Activated CD4-positive, CD25-positive, alpha-beta regulatory T cell treated with anti-CD3 and anti-CD28 coated beads, Interleukin-2, amount 50 U/mL, for 16 hours (primary cell): Measurements from ENCODE around the gene LPP.

Experiments
- DNase-seq: peaks from one replicate; pipeline ENCODE4 v3.0.0-alpha.2; 2020; ENCODE audit warnings: low read depth, low spot score

The LPP gene

GRCh38 chr3:188554404-188554803 is 400.4 kb downstream of the LPP start:
- DNase-seq = no peak

- DNase-seq = no peak
These were observed 403.3 kb downstream of the LPP start for GRCh38 chr3:188557235-188557634.

- no peak for DNase-seq
These were observed 404.6 kb downstream of the LPP start for GRCh38 chr3:188558343-188559071.

GRCh38 chr3:188559072-188559429 is 405.1 kb downstream of the LPP start:
- no peak for DNase-seq

GRCh38 chr3:188559856-188560255 is 405.9 kb downstream of the LPP start:
- no peak for DNase-seq

- DNase-seq = no peak
These were observed 408.2 kb downstream of the LPP start for GRCh38 chr3:188562144-188562543.

- no peak for DNase-seq
These were observed 413.7 kb downstream of the LPP start for GRCh38 chr3:188567478-188568195.

- DNase-seq = no peak
These were observed 414.8 kb downstream of the LPP start for GRCh38 chr3:188568736-188569135.

GRCh38 chr3:188571531-188572095 is 417.7 kb downstream of the LPP start:
- no peak for DNase-seq

- no peak for DNase-seq
These were observed 419.5 kb downstream of the LPP start for GRCh38 chr3:188573291-188573940.

- DNase-seq = no peak
These were observed 420.0 kb downstream of the LPP start for GRCh38 chr3:188573956-188574355.

- DNase-seq = no peak
These were observed 420.9 kb downstream of the LPP start for GRCh38 chr3:188574885-188575284.

- no peak for DNase-seq
These were observed 421.5 kb downstream of the LPP start for GRCh38 chr3:188575501-188575900.

- no peak for DNase-seq
These were observed 423.6 kb downstream of the LPP start for GRCh38 chr3:188577539-188577938.

- DNase-seq = no peak
These were observed 424.8 kb downstream of the LPP start for GRCh38 chr3:188578576-188579363.

- no peak for DNase-seq
These were observed 426.3 kb downstream of the LPP start for GRCh38 chr3:188580223-188580622.

- DNase-seq = no peak
These were observed 426.7 kb downstream of the LPP start for GRCh38 chr3:188580659-188581058.

- DNase-seq = no peak
These were observed 427.4 kb downstream of the LPP start for GRCh38 chr3:188581365-188581764.

GRCh38 chr3:188581792-188582191 is 427.8 kb downstream of the LPP start:
- no peak for DNase-seq

GRCh38 chr3:188583341-188584161 is 429.6 kb downstream of the LPP start:
- DNase-seq = no peak

GRCh38 chr3:188584162-188584529 is 430.2 kb downstream of the LPP start:
- no peak for DNase-seq
